ENCODE measurements around the gene SARM1. TPM values are rescaled to one million over a fixed set of nuclear protein-coding genes. Genes with fewer than 3 reads are reported as not detected.

The SARM1 gene
- total and polyA plus RNA-seq, 2 of the 13 experiments (the other 11 are each of a cell fraction or from before 2014, with no cell fraction given): 0.73 to 0.86 TPM

DNA sequence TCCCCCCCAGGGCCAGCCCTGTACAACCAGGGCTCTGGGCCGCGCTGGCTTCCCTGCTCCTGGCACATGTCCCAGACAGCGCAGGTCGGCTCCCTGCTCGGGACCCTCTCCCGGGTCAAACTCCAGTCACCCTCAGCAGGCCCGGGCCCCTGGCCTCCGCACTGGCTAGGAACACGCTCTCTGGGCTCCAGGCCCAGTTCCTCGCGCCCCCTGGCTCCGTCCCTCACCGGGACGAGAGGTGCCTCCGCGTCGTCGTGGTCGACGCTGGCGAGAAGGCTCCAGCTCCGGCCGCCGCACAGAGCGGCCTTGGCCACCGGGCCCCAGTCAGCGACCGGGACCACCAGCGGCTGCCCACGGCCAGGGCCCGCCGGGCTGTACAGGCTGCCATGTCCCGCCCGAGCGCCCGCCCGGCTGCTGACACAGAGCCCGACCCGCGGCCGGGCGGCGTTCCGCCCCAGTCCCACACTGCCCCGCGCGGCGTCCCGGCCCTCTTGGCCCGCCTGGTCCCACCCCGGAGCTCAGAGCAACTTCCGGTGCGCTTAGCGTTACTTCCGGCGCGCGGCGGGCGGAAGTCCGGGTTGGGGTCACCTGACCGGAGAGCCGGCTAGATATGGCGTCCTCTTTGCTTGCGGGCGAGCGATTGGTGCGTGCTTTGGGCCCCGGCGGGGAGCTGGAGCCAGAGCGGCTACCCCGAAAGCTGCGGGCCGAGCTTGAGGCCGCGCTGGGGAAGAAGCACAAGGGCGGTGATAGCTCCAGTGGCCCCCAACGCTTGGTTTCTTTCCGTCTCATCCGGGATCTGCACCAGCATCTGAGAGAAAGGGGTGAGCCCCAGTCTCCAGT is 14.2 kb upstream of the SARM1 start, which contains the start of gene POLDIP2 (continued):
- TF ChIP-seq, protein P1, sequence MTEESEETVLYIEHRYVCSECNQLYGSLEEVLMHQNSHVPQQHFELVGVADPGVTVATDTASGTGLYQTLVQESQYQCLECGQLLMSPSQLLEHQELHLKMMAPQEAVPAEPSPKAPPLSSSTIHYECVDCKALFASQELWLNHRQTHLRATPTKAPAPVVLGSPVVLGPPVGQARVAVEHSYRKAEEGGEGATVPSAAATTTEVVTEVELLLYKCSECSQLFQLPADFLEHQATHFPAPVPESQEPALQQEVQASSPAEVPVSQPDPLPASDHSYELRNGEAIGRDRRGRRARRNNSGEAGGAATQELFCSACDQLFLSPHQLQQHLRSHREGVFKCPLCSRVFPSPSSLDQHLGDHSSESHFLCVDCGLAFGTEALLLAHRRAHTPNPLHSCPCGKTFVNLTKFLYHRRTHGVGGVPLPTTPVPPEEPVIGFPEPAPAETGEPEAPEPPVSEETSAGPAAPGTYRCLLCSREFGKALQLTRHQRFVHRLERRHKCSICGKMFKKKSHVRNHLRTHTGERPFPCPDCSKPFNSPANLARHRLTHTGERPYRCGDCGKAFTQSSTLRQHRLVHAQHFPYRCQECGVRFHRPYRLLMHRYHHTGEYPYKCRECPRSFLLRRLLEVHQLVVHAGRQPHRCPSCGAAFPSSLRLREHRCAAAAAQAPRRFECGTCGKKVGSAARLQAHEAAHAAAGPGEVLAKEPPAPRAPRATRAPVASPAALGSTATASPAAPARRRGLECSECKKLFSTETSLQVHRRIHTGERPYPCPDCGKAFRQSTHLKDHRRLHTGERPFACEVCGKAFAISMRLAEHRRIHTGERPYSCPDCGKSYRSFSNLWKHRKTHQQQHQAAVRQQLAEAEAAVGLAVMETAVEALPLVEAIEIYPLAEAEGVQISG (CRISPR knock-in tag; IDR thresholded peaks at IDR 0.05): peak; percentile 100
- no peak; the same call in 1 of the 2 replicates for TF ChIP-seq ZNF724P (CRISPR knock-in tag; IDR thresholded peaks at IDR 0.05; ENCODE audit: borderline replicate concordance)
- peak; percentile 78 for TF ChIP-seq DR1 (CRISPR knock-in tag; IDR thresholded peaks at IDR 0.05)
- peak; percentile 68 for TF ChIP-seq ZNF792 (CRISPR knock-in tag; IDR thresholded peaks at IDR 0.05)
- peak; percentile 78; the same call in 1 of the 2 replicates for TF ChIP-seq RNF2 (conservative IDR thresholded peaks at IDR 0.05; ENCODE audit: low read depth)
- peak; percentile 45; the same call in 1 of the 2 replicates for TF ChIP-seq FOXP4 (CRISPR knock-in tag; IDR thresholded peaks at IDR 0.05)
- TF ChIP-seq ELF3 (CRISPR knock-in tag; IDR thresholded peaks at IDR 0.05): peak; percentile 86
- no peak for TF ChIP-seq ZNF841 (CRISPR knock-in tag; IDR thresholded peaks at IDR 0.05; ENCODE audit: borderline replicate concordance)
- no peak for TF ChIP-seq NFATC3 (CRISPR knock-in tag; IDR thresholded peaks at IDR 0.05)
- TF ChIP-seq, protein P2, sequence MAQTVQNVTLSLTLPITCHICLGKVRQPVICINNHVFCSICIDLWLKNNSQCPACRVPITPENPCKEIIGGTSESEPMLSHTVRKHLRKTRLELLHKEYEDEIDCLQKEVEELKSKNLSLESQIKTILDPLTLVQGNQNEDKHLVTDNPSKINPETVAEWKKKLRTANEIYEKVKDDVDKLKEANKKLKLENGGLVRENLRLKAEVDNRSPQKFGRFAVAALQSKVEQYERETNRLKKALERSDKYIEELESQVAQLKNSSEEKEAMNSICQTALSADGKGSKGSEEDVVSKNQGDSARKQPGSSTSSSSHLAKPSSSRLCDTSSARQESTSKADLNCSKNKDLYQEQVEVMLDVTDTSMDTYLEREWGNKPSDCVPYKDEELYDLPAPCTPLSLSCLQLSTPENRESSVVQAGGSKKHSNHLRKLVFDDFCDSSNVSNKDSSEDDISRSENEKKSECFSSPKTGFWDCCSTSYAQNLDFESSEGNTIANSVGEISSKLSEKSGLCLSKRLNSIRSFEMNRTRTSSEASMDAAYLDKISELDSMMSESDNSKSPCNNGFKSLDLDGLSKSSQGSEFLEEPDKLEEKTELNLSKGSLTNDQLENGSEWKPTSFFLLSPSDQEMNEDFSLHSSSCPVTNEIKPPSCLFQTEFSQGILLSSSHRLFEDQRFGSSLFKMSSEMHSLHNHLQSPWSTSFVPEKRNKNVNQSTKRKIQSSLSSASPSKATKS (CRISPR knock-in tag; IDR thresholded peaks at IDR 0.05): no peak
- no peak for TF ChIP-seq TBX3 (IDR thresholded peaks at IDR 0.05; ENCODE audit: borderline replicate concordance)
- 0 out of 2 replicates have a peak, but pooled peaks have one; percentile 29 for TF ChIP-seq ZNF790 (CRISPR knock-in tag; IDR thresholded peaks at IDR 0.05; ENCODE audit: borderline replicate concordance)
- 0 out of 2 replicates have a peak, but pooled peaks have one; percentile 6 for TF ChIP-seq ZNF629 (CRISPR knock-in tag; conservative IDR thresholded peaks at IDR 0.05)
- TF ChIP-seq ZMAT5 (CRISPR knock-in tag; IDR thresholded peaks at IDR 0.05; ENCODE audit: borderline replicate concordance, low read depth): no peak
- TF ChIP-seq PTBP1 (IDR thresholded peaks at IDR 0.05; ENCODE audit: low read depth, low read length, poor library complexity, severe bottlenecking): no peak
- TF ChIP-seq MTF2 (CRISPR knock-in tag; IDR thresholded peaks at IDR 0.05; ENCODE audit: borderline replicate concordance): no peak
- TF ChIP-seq ARID2 (CRISPR knock-in tag; IDR thresholded peaks at IDR 0.05; ENCODE audit: borderline replicate concordance): peak; percentile 91; the same call in 1 of the 2 replicates
- no peak for TF ChIP-seq ZNF441 (CRISPR knock-in tag; IDR thresholded peaks at IDR 0.05; ENCODE audit: borderline replicate concordance)
- TF ChIP-seq KDM5B (CRISPR knock-in tag; IDR thresholded peaks at IDR 0.05; ENCODE audit: borderline replicate concordance): peak; percentile 87; the same call in 1 of the 2 replicates
- TF ChIP-seq SNAI1 (CRISPR knock-in tag; IDR thresholded peaks at IDR 0.05; ENCODE audit: borderline replicate concordance): 0 out of 2 replicates have a peak, but pooled peaks have one; percentile 43
- no peak for TF ChIP-seq ZEB1 (IDR thresholded peaks at IDR 0.05; ENCODE audit: insufficient replicate concordance, low read depth)
- TF ChIP-seq SOX5 (CRISPR knock-in tag; IDR thresholded peaks at IDR 0.05; ENCODE audit: borderline replicate concordance): no peak; the same call in 1 of the 2 replicates
